A673 (cell line): ENCODE results near the gene SH3TC1. TPM values are rescaled to one million over a fixed set of nuclear protein-coding genes. Genes with fewer than 3 reads are reported as not detected.

ENCODE experiments used
- BruUV-seq: library from RNA; stranded (reverse); fragments of 400-500 nt; replicated peaks from 2 replicates; lab custom pipeline; 2021; lab: Mats Ljungman, UMichigan
- CTCF ChIA-PET: fragments of 300-600 bp; sonication (Branson Sonifier 250); formaldehyde crosslinking; loops from one replicate; lab custom pipeline; 2022; ENCODE audit warnings: antibody characterized with exemption; lab: Charles Lee
- POLR2A ChIA-PET: fragments of 300-600 bp; sonication (Branson Sonifier 250); formaldehyde crosslinking; loops from one replicate; lab custom pipeline; 2022; ENCODE audit warnings: antibody characterized with exemption; ENCODE audit not compliant: low non-redundant PET; lab: Charles Lee
- DNase-seq: peaks from one replicate; pipeline ENCODE4 v3.0.0-alpha.2; 2015; ENCODE audit warnings: low spot score
- H3K27ac ChIP-seq: fragments of 200-600 bp; sonication (generic); 2 replicates; pipeline ENCODE4 v1.5.1; 2016; ENCODE audit warnings: mixed run types, low read depth, mild to moderate bottlenecking, mixed read lengths, antibody characterized with exemption, low read length; ENCODE audit not compliant: poor library complexity, severe bottlenecking
- H3K27me3 ChIP-seq: fragments of 200-600 bp; sonication (generic); replicated peaks from 2 replicates; pipeline ENCODE4 v1.6.1; 2017; ENCODE audit warnings: mixed run types, low read depth, mild to moderate bottlenecking, mixed read lengths, antibody characterized with exemption, low read length; ENCODE audit not compliant: insufficient read depth, poor library complexity
- H3K36me3 ChIP-seq: fragments of 200-600 bp; sonication (generic); 2 replicates; pipeline ENCODE4 v1.6.1; 2016; ENCODE audit warnings: mixed run types, mild to moderate bottlenecking, mixed read lengths, antibody characterized with exemption, low read length; ENCODE audit not compliant: insufficient read depth, poor library complexity, severe bottlenecking
- H3K4me1 ChIP-seq: fragments of 200-600 bp; sonication (generic); 2 replicates; pipeline ENCODE4 v1.6.1; 2017; ENCODE audit warnings: mixed run types, mild to moderate bottlenecking, mixed read lengths, antibody characterized with exemption, low read length; ENCODE audit not compliant: insufficient read depth, poor library complexity, severe bottlenecking
- H3K4me3 ChIP-seq: fragments of 200-600 bp; sonication (generic); 2 replicates; pipeline ENCODE4 v1.5.1; 2016; ENCODE audit warnings: low read depth, mixed run types, mild to moderate bottlenecking, mixed read lengths, low read length; ENCODE audit not compliant: poor library complexity, severe bottlenecking
- H3K9me3 ChIP-seq: fragments of 200-600 bp; sonication (generic); 2 replicates; pipeline ENCODE4 v1.6.1; 2016; ENCODE audit warnings: mixed run types, low read depth, mild to moderate bottlenecking, mixed read lengths, antibody characterized with exemption, low read length; ENCODE audit not compliant: poor library complexity, severe bottlenecking
- CTCF ChIP-seq: fragments of 300-800, 200-600 bp; sonication (generic); conservative IDR thresholded peaks from 2 replicates; pipeline ENCODE4 v1.5.1; 2017; ENCODE audit warnings: low read depth, mild to moderate bottlenecking, antibody characterized with exemption, low read length, moderate library complexity, mixed read lengths
- EZH2 ChIP-seq: fragments of 200-600 bp; sonication (generic); IDR thresholded peaks from 2 replicates; pipeline ENCODE4 v1.6.1; 2017; ENCODE audit warnings: borderline replicate concordance, low read depth, mild to moderate bottlenecking, mixed read lengths, antibody characterized with exemption, low read length; ENCODE audit not compliant: poor library complexity, severe bottlenecking
- intact Hi-C: fragments of 100-400 bp; cut with micrococcal nuclease; formaldehyde crosslinking; loops from one replicate; pipeline ENCODE4 v1.10.0; 2022; ENCODE audit not compliant: unreplicated experiment
- total RNA-seq: library from RNA; stranded (reverse); gene quantifications from 2 replicates; pipeline ENCODE4 v1.2.3, GENCODE V29; 2021

The SH3TC1 gene
- total RNA-seq, 1 experiment from 2014 or later: 0.71 TPM

GRCh38 chr4:8209181-8209874, 10.2 kb downstream of the SH3TC1 start:
- H3K27ac ChIP-seq: no peak overlapping the region
- no peak for TF ChIP-seq EZH2
- no peak for TF ChIP-seq CTCF
- BruUV-seq: no TSS peak
- H3K27me3 ChIP-seq: no peaks in the 10 kb centered on the region
- H3K36me3 ChIP-seq: no peaks in the 10 kb centered on the region
- intact Hi-C loops: no loop called here
- no peaks in the 10 kb centered on the region for H3K4me1 ChIP-seq
- ChIA-PET POLR2A (no interaction called here), CTCF (no interaction called here)
- no peak for DNase-seq
- no peak overlapping the region for H3K4me3 ChIP-seq
- H3K9me3 ChIP-seq: no peaks in the 10 kb centered on the region

- ChIA-PET CTCF (no interaction called here), POLR2A (no interaction called here)
Measured at GRCh38 chr4:8210010-8210409, 10.9 kb downstream of the SH3TC1 start.

GRCh38 chr4:8210616-8211015, 11.5 kb downstream of the SH3TC1 start:
- no peaks in the 10 kb centered on the region for H3K36me3 ChIP-seq
- no peak overlapping the region for H3K27ac ChIP-seq
- TF ChIP-seq EZH2 (no peak), CTCF (no peak)
- no peaks in the 10 kb centered on the region for H3K9me3 ChIP-seq
- ChIA-PET CTCF (interaction anchor here (0.8 kb wide), 1 partner anchor 11 kb away, joined by 5 read pairs; no protein-coding TSS in a partner anchor), POLR2A (no interaction called here)
- intact Hi-C loops: no loop called here
- no peaks in the 10 kb centered on the region for H3K27me3 ChIP-seq
- BruUV-seq: no TSS peak
- no peak for DNase-seq
- H3K4me3 ChIP-seq: no peak overlapping the region
- no peaks in the 10 kb centered on the region for H3K4me1 ChIP-seq

More at GRCh38 chr4:8210010-8210409, 10.9 kb downstream of the SH3TC1 start:
- BruUV-seq: no TSS peak
- H3K27me3 ChIP-seq: no peaks in the 10 kb centered on the region
- TF ChIP-seq CTCF: no peak
- TF ChIP-seq EZH2: no peak
- no peaks in the 10 kb centered on the region for H3K9me3 ChIP-seq
- DNase-seq: no peak
- H3K36me3 ChIP-seq: no peaks in the 10 kb centered on the region
- no peak overlapping the region for H3K4me3 ChIP-seq
- H3K27ac ChIP-seq: no peak overlapping the region
- intact Hi-C loops: no loop called here
- no peaks in the 10 kb centered on the region for H3K4me1 ChIP-seq
